ENCODE measurements around the gene BRD1. TPM values are rescaled to one million over a fixed set of nuclear protein-coding genes. Genes with fewer than 3 reads are reported as not detected.

BRD1 gene
- total and polyA plus RNA-seq, 9 of the 15 experiments (the other 6 are each of a cell fraction or from before 2014, with no cell fraction given), result 0.42 to 17.6 (median 5.5) TPM

DNA sequence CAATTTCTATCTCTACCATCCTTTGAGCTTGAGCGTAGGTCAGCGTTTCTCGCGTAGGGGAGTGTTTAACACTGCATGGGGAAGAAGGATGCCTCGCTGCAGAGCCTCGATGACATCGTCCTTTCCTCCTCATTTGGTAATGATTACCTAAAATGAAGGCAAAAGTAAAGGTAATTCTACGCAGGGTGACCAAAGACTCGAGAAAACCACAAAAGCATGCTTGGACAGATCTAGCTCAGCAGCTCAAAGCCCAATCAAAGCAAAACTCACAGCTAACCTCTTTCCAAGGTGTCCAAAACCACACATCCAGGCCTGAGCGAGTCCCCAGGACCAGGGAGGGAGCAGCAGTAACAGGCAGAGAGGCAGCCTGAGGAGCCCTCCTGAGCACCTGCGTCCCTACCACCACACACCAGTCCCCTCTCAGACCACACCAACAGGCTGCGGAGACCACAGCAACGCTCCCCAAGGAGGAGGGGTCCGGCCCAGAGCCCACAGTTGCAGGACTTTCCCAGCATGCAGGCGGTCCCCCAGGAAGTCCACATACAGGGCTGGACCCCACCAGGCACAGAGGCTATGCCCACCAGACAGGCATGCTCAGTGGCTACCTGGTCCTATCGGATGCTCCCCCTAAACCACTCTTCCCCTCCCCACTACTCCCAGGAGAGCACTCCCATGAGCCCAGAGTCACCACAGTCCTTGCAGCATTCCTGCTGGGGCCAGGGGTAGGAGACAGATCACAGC lies 3.3 kb downstream of the BRD1 start (continued):
- TF ChIP-seq ZBTB9 (CRISPR knock-in tag; IDR thresholded peaks at IDR 0.05) (no peak), ZNF274 (IDR thresholded peaks at IDR 0.05; ENCODE audit: borderline replicate concordance, low read depth, low read length) (no peak), ZNF57 (CRISPR knock-in tag; IDR thresholded peaks at IDR 0.05) (no peak), ETV6 (IDR thresholded peaks at IDR 0.05; ENCODE audit: borderline replicate concordance in 1 of 2, low read depth in 2 of 2, low read length in 1 of 2) (no peak), ETV6 (CRISPR knock-in tag; IDR thresholded peaks at IDR 0.05; ENCODE audit: borderline replicate concordance) (no peak), ELK1 (CRISPR knock-in tag; IDR thresholded peaks at IDR 0.05) (no peak), CBX8 (IDR thresholded peaks at IDR 0.05; ENCODE audit: borderline replicate concordance, extremely low read depth, low read depth, low read length, poor library complexity, severe bottlenecking) (no peak), CTBP1 (IDR thresholded peaks at IDR 0.05; ENCODE audit: borderline replicate concordance) (no peak), ZFP1 (CRISPR knock-in tag; IDR thresholded peaks at IDR 0.05) (no peak), MECOM (CRISPR knock-in tag; IDR thresholded peaks at IDR 0.05) (no peak), CCNT2 (IDR thresholded peaks at IDR 0.05; ENCODE audit: borderline replicate concordance, extremely low read depth, insufficient read length, low read depth, low read length) (no peak), ESRRA (IDR thresholded peaks at IDR 0.05; ENCODE audit: borderline replicate concordance, low read depth) (no peak), MAZ (CRISPR knock-in tag; conservative IDR thresholded peaks at IDR 0.05 in 1 of 2, IDR thresholded peaks at IDR 0.05 in 1 of 2) (no peak), FOXK1 (CRISPR knock-in tag; IDR thresholded peaks at IDR 0.05; ENCODE audit: borderline replicate concordance) (no peak), CBX3 (IDR thresholded peaks at IDR 0.05; ENCODE audit: borderline replicate concordance in 1 of 2, low read length in 2 of 2) (no peak)
- TF ChIP-seq, protein P1, sequence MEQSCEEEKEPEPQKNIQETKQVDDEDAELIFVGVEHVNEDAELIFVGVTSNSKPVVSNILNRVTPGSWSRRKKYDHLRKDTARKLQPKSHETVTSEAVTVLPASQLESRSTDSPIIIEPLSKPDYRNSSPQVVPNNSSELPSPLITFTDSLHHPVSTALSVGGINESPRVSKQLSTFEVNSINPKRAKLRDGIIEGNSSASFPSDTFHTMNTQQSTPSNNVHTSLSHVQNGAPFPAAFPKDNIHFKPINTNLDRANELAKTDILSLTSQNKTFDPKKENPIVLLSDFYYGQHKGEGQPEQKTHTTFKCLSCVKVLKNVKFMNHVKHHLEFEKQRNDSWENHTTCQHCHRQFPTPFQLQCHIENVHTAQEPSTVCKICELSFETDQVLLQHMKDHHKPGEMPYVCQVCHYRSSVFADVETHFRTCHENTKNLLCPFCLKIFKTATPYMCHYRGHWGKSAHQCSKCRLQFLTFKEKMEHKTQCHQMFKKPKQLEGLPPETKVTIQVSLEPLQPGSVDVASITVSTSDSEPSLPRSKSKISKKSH (CRISPR knock-in tag; IDR thresholded peaks at IDR 0.05), result no peak

Measured in K562 (cell line).